Heart right ventricle (tissue), 16 donors: ENCODE data around the gene B4GALNT2. TPM values are rescaled to one million over a fixed set of nuclear protein-coding genes. Genes with fewer than 3 reads are reported as not detected.
"Not testable (repeated sequence)": the region's sequence is repeated elsewhere in the genome, so short reads cannot be mapped to it uniquely, and the experiment has no call there.

ENCODE experiments used
- ATAC-seq, 8 donors: fragments of 200-7000 bp; cut with Tn5 transposase; one replicate each; pipeline ENCODE4 v1.9.1; 2020; ENCODE audit warnings: mild to moderate bottlenecking in 8 of 8, moderate library complexity in 8 of 8, moderate number of reproducible peaks in 1 of 8
- DNase-seq, 2 donors: peaks; one replicate each; pipeline ENCODE4 v3.0.0-alpha.2; 2020
- H3K27ac ChIP-seq, 10 donors: fragments of 200-600 bp; sonication (generic) in 2 of 10; one replicate each; pipeline versions ENCODE4 v1.5.0 to v1.8.0; 2020 to 2022; ENCODE audit warnings: mild to moderate bottlenecking in 3 of 10
- H3K27me3 ChIP-seq, 7 donors: fragments of 200-600 bp; one replicate each; pipeline ENCODE4 v1.8.0; 2021 to 2022; ENCODE audit warnings: mild to moderate bottlenecking in 2 of 7
- H3K36me3 ChIP-seq, 9 donors: fragments of 200-600 bp; sonication (generic) in 1 of 9; one replicate each; pipeline versions ENCODE4 v1.5.0 to v1.8.0; 2020 to 2022; ENCODE audit warnings: mild to moderate bottlenecking in 2 of 9
- H3K4me1 ChIP-seq, 9 donors: fragments of 200-600 bp; sonication (generic) in 1 of 9; one replicate each; pipeline versions ENCODE4 v1.5.0 to v1.8.0; 2020 to 2022; ENCODE audit warnings: mild to moderate bottlenecking in 4 of 9
- H3K4me3 ChIP-seq, 10 donors: fragments of 200-600 bp; sonication (generic) in 2 of 10; one replicate each; pipeline versions ENCODE4 v1.5.0 to v1.8.0; 2020 to 2022; ENCODE audit warnings: mild to moderate bottlenecking in 7 of 10, moderate library complexity in 2 of 10
- H3K9me3 ChIP-seq, 11 donors: fragments of 200-600 bp in 10 of 11; sonication (generic) in 2 of 11; one replicate each; pipeline versions ENCODE4 v1.5.0 to v1.8.0; 2013 to 2022; ENCODE audit warnings: mild to moderate bottlenecking in 2 of 11, control low read depth in 1 of 11, moderate library complexity in 1 of 11
- CTCF ChIP-seq, 9 donors: fragments of 200-600 bp; sonication (generic) in 2 of 9; IDR thresholded peaks; one replicate each; pipeline versions ENCODE4 v1.5.0 to v1.8.0; 2021 to 2022; ENCODE audit warnings: antibody characterized with exemption in 9 of 9, mild to moderate bottlenecking in 5 of 9, moderate library complexity in 1 of 9
- WGBS, 2 donors: extraction: QIAGEN DNeasy Blood & Tissue Kit; methylation state at CpG; one replicate each; pipeline ENCODE4 v1.1.7; 2013; ENCODE audit warnings: inconsistent platforms in 1 of 2; 5-methylcytosine and 5-hydroxymethylcytosine counted together
- intact Hi-C, 10 donors: fragments of 100-400 bp; cut with DNase I; formaldehyde crosslinking; loops; one replicate each; pipeline versions ENCODE4 v1.11.1 to v1.14.2; 2022
- polyA plus RNA-seq, 2 donors: library from polyadenylated mRNA; stranded (reverse); fragments of 200-250 nt; gene quantifications; one replicate each; pipeline ENCODE4 v1.2.3, GENCODE V29; 2013
- total RNA-seq, 10 donors: library from RNA; stranded (reverse); fragmentation: NEBNext Ultra II Directional in 3 of 10; extraction: Animal tissue kit (Norgen Biotek cat#: 25700) in 3 of 10; gene quantifications; one replicate each; pipeline versions ENCODE4 v1.2.1 to v1.2.4, GENCODE V29; 2021 to 2023
- donor health status: Arrhythmogenic right ventricular cardiomyopathy.
- donor health status: ischemic (EF 13 %, LVEDD 7.1; RV severe dilation, severe dysfunction).
- donor health status: healthy with polysubstance abuse.
- donor health status: DM: no; HTN: yes; CAD: no.
- donor health status: DM: no; HTN: no; CAD: no.
- donor health status: ischemic (EF 25% LVEDD 6.9; RV normal size, moderate dysfunction).
- donor health status: ischemic (EF 25% LVEDD 5.7; RV mildly dilated, moderate dysfunction).
- donor health status: healthy.
- donor health status: DM: yes; HTN: yes; CAD: no.
- donor health status: Ischemic cardiomyopathy.
- donor health status: ischemic (EF 35%, LVEDD 5.7; RV mildly dilated, moderate dysfunction).
- donor health status: nonischemic (EF 11% LVEDD 7.7; RV severe dilation, severe dysfunction).
- donor health status: DM: yes; HTN: yes; CAD: no.
- donor health status: PGD.
- donor health status: ischemic (EF 29% LVEDD 5.4; RV normal size, mild dysfunction).
- donor health status: nonischemic (EF 23%, LVEDD 6.1; RV moderate dilation, normal function).

Gene B4GALNT2
- total and polyA plus RNA-seq, 12 donors: 0.02 TPM; not detected in 10

- H3K4me3 ChIP-seq: no peak overlapping the region
- intact Hi-C loops: no loop called here
- H3K36me3 ChIP-seq: no peaks in the 10 kb centered on the region
- 91 to 92% methylated on average over 14 to 32 of the region's 32 CpGs for WGBS, 2 donors
- peaks cover 0 to 41% (median 23%) of the 10 kb centered on the region in 7 donors for H3K27me3 ChIP-seq
- no peak for TF ChIP-seq CTCF (IDR thresholded peaks at IDR 0.05)
- H3K4me1 ChIP-seq: no peaks in the 10 kb centered on the region
- no peak overlapping the region for H3K27ac ChIP-seq
- DNase-seq (no peak), ATAC-seq (no peak)
- peaks cover 0 to 29% (median 0%) of the 10 kb centered on the region in 11 donors for H3K9me3 ChIP-seq
Observed at GRCh38 chr17:49125449-49125848, 7.1 kb upstream of the B4GALNT2 start.

DNA sequence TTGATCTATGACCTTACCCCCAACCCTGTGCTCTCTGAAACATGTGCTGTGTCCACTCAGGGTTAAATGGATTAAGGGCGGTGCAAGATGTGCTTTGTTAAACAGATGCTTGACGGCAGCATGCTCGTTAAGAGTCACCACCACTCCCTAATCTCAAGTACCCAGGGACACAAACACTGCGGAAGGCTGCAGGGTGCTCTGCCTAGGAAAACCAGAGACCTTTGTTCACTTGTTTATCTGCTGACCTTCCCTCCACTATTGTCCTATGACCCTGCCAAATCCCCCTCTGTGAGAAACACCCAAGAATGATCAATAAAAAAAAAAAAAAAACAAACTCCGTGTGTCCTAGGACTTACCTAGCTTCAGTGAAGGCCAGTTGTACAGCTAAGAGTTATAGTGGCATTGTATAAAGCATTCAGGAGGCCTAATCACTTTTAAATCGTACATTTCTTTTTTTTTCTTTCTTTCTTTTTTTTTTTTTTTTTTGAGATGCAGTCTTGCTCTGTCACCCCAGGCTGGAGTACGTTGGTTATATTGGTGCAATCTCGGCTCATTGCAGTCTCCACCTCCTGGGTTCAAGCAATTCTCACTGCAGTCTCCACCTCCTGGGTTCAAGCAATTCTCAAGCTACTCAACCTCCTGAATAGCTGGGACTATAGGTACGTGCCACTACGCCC lies 6.2 kb upstream of the B4GALNT2 start:
- H3K9me3 ChIP-seq: peaks cover 0 to 25% (median 0%) of the 10 kb centered on the region in 11 donors
- intact Hi-C loops, H3K36me3 ChIP-seq, DNase-seq, H3K27ac ChIP-seq, ATAC-seq, H3K4me3 ChIP-seq, H3K4me1 ChIP-seq: not testable (repeated sequence)
- WGBS, 2 donors: 58 to 60% methylated on average over 9 to 10 of the region's 10 CpGs
- peaks cover 0 to 45% (median 25%) of the 10 kb centered on the region in 7 donors for H3K27me3 ChIP-seq

- DNase-seq, intact Hi-C loops, ATAC-seq, H3K4me1 ChIP-seq, H3K4me3 ChIP-seq, H3K36me3 ChIP-seq, H3K27ac ChIP-seq: not testable (repeated sequence)
- WGBS, 2 donors: 47 to 50% methylated on average over 2 of the region's 2 CpGs
- Histone ChIP-seq H3K27me3 (peaks cover 4 to 68% (median 53%) of the 10 kb centered on the region in 7 donors), H3K9me3 (peaks cover 0 to 15% (median 0%) of the 10 kb centered on the region in 11 donors)
Observed at GRCh38 chr17:49129359-49129950, 3.1 kb upstream of the B4GALNT2 start.

GRCh38 chr17:49130891-49131290 lies 1.7 kb upstream of the B4GALNT2 start:
- DNase-seq (no peak), ATAC-seq (no peak)
- intact Hi-C loops: no loop called here
- peaks cover 0 to 10% (median 7%) of the 10 kb centered on the region in 9 donors for H3K4me1 ChIP-seq
- no peak overlapping the region for H3K27ac ChIP-seq
- H3K27me3 ChIP-seq: peaks cover 4 to 80% (median 63%) of the 10 kb centered on the region in 7 donors
- H3K4me3 ChIP-seq: no peak overlapping the region
- no peak for TF ChIP-seq CTCF (IDR thresholded peaks at IDR 0.05)
- H3K36me3 ChIP-seq: no peaks in the 10 kb centered on the region
- WGBS, 2 donors: 83% methylated on average over 3 of the region's 3 CpGs
- peaks cover 0 to 15% (median 0%) of the 10 kb centered on the region in 11 donors for H3K9me3 ChIP-seq

GRCh38 chr17:49132317-49132698 lies 261 bp upstream of the B4GALNT2 start:
- peaks cover 0 to 15% (median 0%) of the 10 kb centered on the region in 11 donors for H3K9me3 ChIP-seq
- peaks cover 4 to 81% (median 64%) of the 10 kb centered on the region in 7 donors for H3K27me3 ChIP-seq
- WGBS, 2 donors: 2 to 4% methylated on average over 22 of the region's 22 CpGs
- peak overlapping the region in 6 of 10 donors; percentile 16 to 38 (median 24) for H3K4me3 ChIP-seq
- no peak overlapping the region for H3K27ac ChIP-seq
- intact Hi-C loops: no loop called here
- peaks cover 0 to 10% (median 7%) of the 10 kb centered on the region in 9 donors for H3K4me1 ChIP-seq
- no peak for TF ChIP-seq CTCF (IDR thresholded peaks at IDR 0.05)
- DNase-seq (no peak), ATAC-seq (no peak)
- no peaks in the 10 kb centered on the region for H3K36me3 ChIP-seq
